ENCODE data around the gene COL4A2. TPM values are rescaled to one million over a fixed set of nuclear protein-coding genes. Genes with fewer than 3 reads are reported as not detected.

Gene COL4A2
- total and polyA plus RNA-seq, 8 donors = 18.4 to 130 (median 43.8) TPM

DNA sequence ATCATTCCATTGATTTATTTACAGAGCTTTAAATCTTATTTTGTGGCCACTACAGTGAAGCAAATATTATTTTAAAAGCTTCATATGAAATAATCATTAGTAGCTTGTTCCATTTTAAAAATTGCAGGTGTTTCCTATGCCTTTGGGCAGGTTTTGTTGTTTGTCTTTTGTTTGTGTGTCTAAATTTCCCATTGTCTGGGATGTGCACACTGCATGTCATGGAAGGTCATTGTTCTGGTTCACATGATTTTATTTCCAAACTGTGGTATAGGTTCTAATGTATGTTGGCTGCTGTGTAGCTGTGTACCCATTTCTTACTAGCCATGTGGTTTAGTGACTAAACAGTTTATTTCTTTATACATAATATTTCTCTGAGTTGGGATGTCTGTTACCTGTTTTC, 65.6 kb downstream of the COL4A2 start:
- Histone ChIP-seq H3K27ac (no peak overlapping the region), H3K27me3 (no peaks in the 10 kb centered on the region), H3K4me1 (no peaks in the 10 kb centered on the region), H3K4me3 (no peak overlapping the region), H3K36me3 (no peaks in the 10 kb centered on the region), H3K9me3 (no peaks in the 10 kb centered on the region)
- no peak for FAIRE-seq
- no peak for ATAC-seq
- TF ChIP-seq, protein P1, sequence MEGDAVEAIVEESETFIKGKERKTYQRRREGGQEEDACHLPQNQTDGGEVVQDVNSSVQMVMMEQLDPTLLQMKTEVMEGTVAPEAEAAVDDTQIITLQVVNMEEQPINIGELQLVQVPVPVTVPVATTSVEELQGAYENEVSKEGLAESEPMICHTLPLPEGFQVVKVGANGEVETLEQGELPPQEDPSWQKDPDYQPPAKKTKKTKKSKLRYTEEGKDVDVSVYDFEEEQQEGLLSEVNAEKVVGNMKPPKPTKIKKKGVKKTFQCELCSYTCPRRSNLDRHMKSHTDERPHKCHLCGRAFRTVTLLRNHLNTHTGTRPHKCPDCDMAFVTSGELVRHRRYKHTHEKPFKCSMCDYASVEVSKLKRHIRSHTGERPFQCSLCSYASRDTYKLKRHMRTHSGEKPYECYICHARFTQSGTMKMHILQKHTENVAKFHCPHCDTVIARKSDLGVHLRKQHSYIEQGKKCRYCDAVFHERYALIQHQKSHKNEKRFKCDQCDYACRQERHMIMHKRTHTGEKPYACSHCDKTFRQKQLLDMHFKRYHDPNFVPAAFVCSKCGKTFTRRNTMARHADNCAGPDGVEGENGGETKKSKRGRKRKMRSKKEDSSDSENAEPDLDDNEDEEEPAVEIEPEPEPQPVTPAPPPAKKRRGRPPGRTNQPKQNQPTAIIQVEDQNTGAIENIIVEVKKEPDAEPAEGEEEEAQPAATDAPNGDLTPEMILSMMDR (IDR thresholded peaks at IDR 0.05) = no peak
- DNase-seq = no peak
- intact Hi-C loops (cut with DNase I) = no loop called here

DNA sequence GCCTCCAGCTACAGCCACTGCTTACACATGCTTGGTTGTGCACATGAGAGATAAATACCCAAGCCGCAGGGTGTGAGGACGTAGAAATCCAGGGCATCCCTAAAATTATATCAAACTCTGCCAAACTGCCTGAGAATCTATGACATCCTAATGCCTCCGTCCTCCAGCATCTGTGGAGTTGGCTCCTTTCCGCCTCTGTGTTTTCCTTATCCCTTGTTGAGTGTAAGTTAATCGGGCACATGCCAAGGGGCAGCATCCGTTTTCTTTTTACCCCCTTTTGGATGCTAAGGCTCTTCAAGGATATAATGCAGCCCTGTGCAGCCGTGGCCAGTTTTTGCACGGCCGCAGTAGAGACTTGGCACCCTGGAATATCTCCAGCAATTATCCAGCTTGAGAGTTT, 66.5 kb downstream of the COL4A2 start:
- no peaks in the 10 kb centered on the region for H3K27me3 ChIP-seq
- 70 to 77% methylated on average over 9 of the region's 9 CpGs for WGBS, 2 donors
- TF ChIP-seq, protein P1 (IDR thresholded peaks at IDR 0.05) = no peak
- H3K9me3 ChIP-seq = no peaks in the 10 kb centered on the region
- no peak overlapping the region for H3K4me3 ChIP-seq
- no peak for ATAC-seq
- H3K27ac ChIP-seq = no peak overlapping the region
- intact Hi-C loops (cut with DNase I) = no loop called here
- DNase-seq = no peak
- H3K4me1 ChIP-seq = no peaks in the 10 kb centered on the region
- no peak for FAIRE-seq
- H3K36me3 ChIP-seq = no peaks in the 10 kb centered on the region

DNA sequence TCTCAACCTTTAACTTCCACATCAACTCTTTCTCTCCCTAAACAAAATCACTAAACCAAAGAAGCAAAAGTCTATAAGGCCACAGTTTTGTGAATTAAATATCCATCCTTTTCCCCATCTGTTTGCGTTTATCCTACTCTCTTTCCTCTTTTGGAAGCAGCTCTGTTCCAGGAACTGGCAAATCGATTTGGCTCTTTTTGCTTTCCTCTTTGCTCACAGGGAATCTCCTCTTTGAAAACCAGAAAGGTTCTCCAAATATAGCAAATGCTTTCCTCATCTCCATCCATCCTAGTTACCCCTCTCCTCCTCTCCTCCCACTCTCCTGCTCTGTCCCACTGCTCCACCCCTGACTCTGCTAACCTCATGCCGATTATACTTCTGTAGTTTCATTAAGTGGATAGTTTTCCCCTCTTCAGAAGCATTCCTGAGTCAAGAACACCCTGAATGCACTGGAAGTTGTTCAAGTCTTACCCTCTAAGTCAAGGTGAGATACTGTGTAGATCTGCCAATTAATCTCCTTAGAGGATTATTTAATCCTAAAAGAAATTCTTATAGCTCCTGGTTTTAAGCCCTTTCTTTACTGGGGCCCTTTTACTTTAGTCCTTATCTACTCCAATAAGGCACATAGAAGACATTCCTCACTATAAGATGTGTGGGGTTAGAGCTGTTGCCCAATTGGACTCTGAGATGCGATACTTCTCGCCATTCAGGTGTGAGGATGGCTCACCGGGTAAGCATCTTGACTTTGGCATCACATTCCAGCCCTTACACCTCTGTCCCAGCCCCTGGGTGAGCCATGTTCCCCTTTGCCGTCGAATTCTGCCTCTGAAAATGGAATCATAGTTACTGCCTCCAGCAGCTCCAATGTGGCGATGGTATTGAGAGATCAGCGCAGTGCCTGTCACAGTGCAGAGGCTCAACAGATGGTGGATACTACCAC, 67.6 kb downstream of the COL4A2 start:
- no peak overlapping the region for H3K27ac ChIP-seq
- no peaks in the 10 kb centered on the region for H3K27me3 ChIP-seq
- H3K4me1 ChIP-seq = no peaks in the 10 kb centered on the region
- no peak overlapping the region for H3K4me3 ChIP-seq
- DNase-seq (no peak), ATAC-seq (no peak), FAIRE-seq (no peak)
- no peaks in the 10 kb centered on the region for H3K9me3 ChIP-seq
- intact Hi-C loops (cut with DNase I) = no loop called here
- 68 to 81% methylated on average over 10 of the region's 10 CpGs for WGBS, 2 donors
- H3K36me3 ChIP-seq = no peaks in the 10 kb centered on the region
- TF ChIP-seq, protein P1 (IDR thresholded peaks at IDR 0.05) = no peak

DNA sequence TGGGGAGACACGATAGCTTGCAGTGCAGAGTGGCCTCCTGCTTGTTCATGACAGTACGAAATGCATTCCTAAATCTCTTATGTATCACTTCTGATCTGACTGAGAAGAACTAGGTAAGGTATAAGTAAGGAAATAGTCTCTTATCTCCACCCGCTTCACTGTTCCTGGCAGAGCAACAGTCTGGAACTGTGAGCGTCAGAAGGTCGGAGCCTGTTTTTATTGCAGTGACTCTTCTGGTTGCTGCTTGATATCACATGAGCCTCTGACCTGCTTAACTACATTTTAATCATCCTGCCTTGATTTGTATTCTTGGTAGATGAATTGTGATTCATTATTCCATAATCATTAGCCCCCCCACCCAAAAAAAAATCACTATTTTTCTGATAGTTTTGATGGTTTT, 69.0 kb downstream of the COL4A2 start:
- intact Hi-C loops (cut with DNase I) = no loop called here
- Histone ChIP-seq H3K27me3 (no peaks in the 10 kb centered on the region), H3K4me1 (no peaks in the 10 kb centered on the region), H3K27ac (no peak overlapping the region), H3K4me3 (no peak overlapping the region), H3K9me3 (no peaks in the 10 kb centered on the region), H3K36me3 (no peaks in the 10 kb centered on the region)
- FAIRE-seq = no peak
- TF ChIP-seq, protein P1 (IDR thresholded peaks at IDR 0.05) = no peak
- DNase-seq = no peak
- ATAC-seq = peak in 1 of 4 donors; percentile 39
- WGBS, 2 donors = 45% methylated on average over 5 of the region's 5 CpGs

DNA sequence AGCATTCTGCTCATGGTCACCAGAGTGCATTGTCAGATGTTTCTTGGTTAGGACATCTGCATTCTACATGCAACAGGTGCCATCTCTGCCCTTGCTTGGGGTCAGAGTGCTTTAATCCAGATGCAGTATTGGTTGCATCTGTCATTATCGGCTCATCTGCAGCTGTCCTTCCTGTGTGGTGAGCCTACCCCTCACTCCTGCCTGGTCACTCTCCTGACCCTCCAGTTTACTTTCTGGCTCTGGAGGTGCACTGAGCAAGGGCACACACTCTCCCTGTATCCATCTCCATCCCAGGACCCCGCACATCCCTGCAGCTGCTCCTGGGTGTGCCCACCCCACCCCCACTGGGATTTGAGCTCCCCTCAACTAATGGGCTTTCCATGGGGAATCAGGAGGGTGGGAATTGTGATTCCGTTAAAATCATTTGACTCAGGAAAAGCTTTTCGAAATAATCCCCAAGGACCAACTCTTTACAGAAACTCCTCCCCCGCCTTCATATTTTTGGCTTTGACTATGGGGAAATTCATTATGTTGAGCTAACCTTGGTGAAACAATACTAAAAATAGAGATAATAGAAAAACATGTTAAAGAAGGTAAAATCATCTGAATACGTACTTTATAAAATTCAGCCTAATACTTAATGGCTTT, 70.2 kb downstream of the COL4A2 start:
- no peaks in the 10 kb centered on the region for H3K4me1 ChIP-seq
- no peak for FAIRE-seq
- H3K27ac ChIP-seq = no peak overlapping the region

More for the DNA sequence above, 70.2 kb downstream of the COL4A2 start:
- TF ChIP-seq, protein P1 (IDR thresholded peaks at IDR 0.05) = no peak
- ATAC-seq (no peak), DNase-seq (no peak)
- no peaks in the 10 kb centered on the region for H3K9me3 ChIP-seq
- intact Hi-C loops (cut with DNase I) = no loop called here
- 65 to 72% methylated on average over 6 of the region's 6 CpGs for WGBS, 2 donors
- H3K27me3 ChIP-seq = no peaks in the 10 kb centered on the region
- H3K4me3 ChIP-seq = no peak overlapping the region
- no peaks in the 10 kb centered on the region for H3K36me3 ChIP-seq

Measured in pancreas (tissue), 10 donors.